Natural killer cell treated with Interleukin-12 subunit alpha and Interleukin-12 subunit beta and Interleukin-15 and Interleukin-18, amount 100 ng/mL, for 72 hours (primary cell): ENCODE results near the gene HCRTR1. TPM values are rescaled to one million over a fixed set of nuclear protein-coding genes. Genes with fewer than 3 reads are reported as not detected.

Experiments used
- ATAC-seq, 2 donors: fragments of 150-1000 bp; cut with Tn5 transposase in 1 of 2; sonication (Bioruptor Pico), chemical (Tn5 transposase) in 1 of 2; 2 replicates each; pipeline ENCODE4 v1.10.0; 2021
- DNase-seq: peaks from one replicate; pipeline ENCODE4 v3.0.0; 2022; ENCODE audit warnings: low spot score
- H3K27ac Mint-ChIP-seq, 2 donors: 1 replicate in 1 of 2; 2 replicates in 1 of 2; pipeline ENCODE4 v1.8.0; 2022; ENCODE audit warnings: mixed read lengths in 2 of 2, mild to moderate bottlenecking in 1 of 2, moderate library complexity in 1 of 2
- H3K27me3 Mint-ChIP-seq, 2 donors: 1 replicate in 1 of 2; 2 replicates in 1 of 2; pipeline ENCODE4 v1.8.0; 2022; ENCODE audit warnings: mixed read lengths in 2 of 2
- H3K36me3 Mint-ChIP-seq: one replicate; pipeline ENCODE4 v1.8.0; 2022; ENCODE audit warnings: mixed read lengths
- H3K4me1 Mint-ChIP-seq, 2 donors: 1 replicate in 1 of 2; 2 replicates in 1 of 2; pipeline ENCODE4 v1.8.0; 2022; ENCODE audit warnings: low read depth in 2 of 2, mixed read lengths in 2 of 2, mild to moderate bottlenecking in 1 of 2
- H3K4me3 Mint-ChIP-seq: one replicate; pipeline ENCODE4 v1.8.0; 2022; ENCODE audit warnings: mixed read lengths
- H3K9me3 Mint-ChIP-seq: 2 replicates; pipeline ENCODE4 v1.8.0; 2022; ENCODE audit warnings: mixed read lengths
- total RNA-seq, 2 donors: library from RNA; stranded (reverse); gene quantifications; one replicate each; pipeline ENCODE4 v1.2.3, GENCODE V29; 2022

Gene HCRTR1
- total RNA-seq, 2 donors from 2014 or later: not detected

DNA sequence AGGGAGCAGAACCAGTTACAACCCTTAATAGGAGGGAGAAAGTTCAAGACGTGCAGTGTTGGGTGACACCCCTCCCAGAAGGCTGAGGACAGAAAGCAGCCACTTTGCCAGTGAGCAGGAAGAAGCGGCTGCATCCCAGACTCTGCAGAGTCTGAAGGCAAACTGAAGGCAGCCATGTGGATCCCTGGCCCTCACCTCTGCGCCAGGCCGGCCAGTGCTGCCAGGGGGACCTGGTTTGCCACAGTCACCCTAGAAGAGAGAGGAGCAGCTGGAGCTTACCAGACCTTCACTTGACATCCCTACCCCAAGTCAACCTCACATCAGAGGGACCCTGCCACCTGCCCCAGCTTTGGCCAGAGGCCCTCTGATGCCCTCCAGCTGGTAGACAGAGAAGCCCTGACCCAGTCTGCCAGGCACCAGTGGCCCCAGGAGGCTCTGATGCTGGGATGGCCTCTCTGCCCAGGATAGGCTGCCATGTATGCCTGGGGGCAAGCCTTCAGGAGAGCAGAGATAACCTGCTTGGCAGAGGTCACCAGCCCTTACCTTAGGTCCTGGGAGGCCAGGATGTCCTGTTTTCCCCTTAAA lies 43.5 kb downstream of the HCRTR1 start:
- no peak overlapping the region for H3K4me3 Mint-ChIP-seq
- no peaks in the 10 kb centered on the region for H3K9me3 Mint-ChIP-seq
- peaks cover 0 to 7% of the 10 kb centered on the region in 2 donors for H3K4me1 Mint-ChIP-seq
- H3K27me3 Mint-ChIP-seq: peaks cover 0 to 9% of the 10 kb centered on the region in 2 donors
- no peaks in the 10 kb centered on the region for H3K36me3 Mint-ChIP-seq
- ATAC-seq: no peak
- no peak overlapping the region for H3K27ac Mint-ChIP-seq
- no peak for DNase-seq

DNA sequence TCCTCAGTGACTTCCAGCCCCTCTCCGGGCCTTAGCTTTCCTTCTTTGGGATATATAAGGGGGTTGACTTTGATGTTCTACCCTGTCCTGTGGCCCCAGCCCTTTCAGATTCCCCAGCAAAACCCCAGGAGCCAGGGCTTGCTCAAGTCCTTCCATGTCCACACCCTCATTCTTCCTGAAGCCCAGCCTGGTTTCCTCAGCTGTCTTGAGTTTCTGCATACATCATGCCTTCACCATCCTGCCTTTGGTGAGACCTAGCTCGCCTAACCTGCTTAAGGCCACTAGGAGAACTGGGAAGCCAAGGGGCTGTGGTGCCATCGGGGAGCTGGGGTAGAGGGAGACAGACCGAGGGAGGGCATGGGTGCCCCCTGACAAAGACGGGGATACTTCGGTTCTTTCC lies 44.4 kb downstream of the HCRTR1 start:
- no peaks in the 10 kb centered on the region for H3K9me3 Mint-ChIP-seq
- no peak overlapping the region for H3K27ac Mint-ChIP-seq
- ATAC-seq: no peak
- no peaks in the 10 kb centered on the region for H3K36me3 Mint-ChIP-seq
- peaks cover 0 to 10% of the 10 kb centered on the region in 2 donors for H3K4me1 Mint-ChIP-seq
- H3K4me3 Mint-ChIP-seq: no peak overlapping the region
- H3K27me3 Mint-ChIP-seq: peaks cover 0 to 9% of the 10 kb centered on the region in 2 donors
- DNase-seq: no peak

DNA sequence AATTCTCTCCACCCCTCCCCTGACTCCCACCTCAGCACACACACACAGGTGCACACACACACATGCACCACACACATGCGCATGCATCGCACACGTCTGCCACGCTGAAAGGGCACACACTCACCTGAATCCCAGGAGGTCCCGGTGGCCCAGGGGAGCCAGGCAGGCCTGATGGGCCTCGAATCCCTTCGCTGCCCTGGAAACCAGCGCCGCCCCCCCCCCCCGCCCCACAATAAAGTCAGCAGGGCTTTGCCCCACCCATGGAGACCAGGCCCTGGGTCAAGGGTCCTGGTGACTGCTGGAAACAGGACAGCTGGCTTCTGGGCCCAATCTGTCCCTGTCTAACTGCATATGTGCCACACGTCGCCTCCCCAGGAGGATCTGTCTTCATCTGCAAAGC lies 45.0 kb downstream of the HCRTR1 start:
- Mint-ChIP-seq H3K4me1 (peaks cover 0 to 10% of the 10 kb centered on the region in 2 donors), H3K4me3 (no peak overlapping the region), H3K9me3 (no peaks in the 10 kb centered on the region), H3K36me3 (no peaks in the 10 kb centered on the region), H3K27ac (no peak overlapping the region), H3K27me3 (peaks cover 0 to 9% of the 10 kb centered on the region in 2 donors)
- DNase-seq (no peak), ATAC-seq (no peak)

GRCh38 chr1:31663622-31664452 lies 46.3 kb downstream of the HCRTR1 start:
- peaks cover 0 to 7% of the 10 kb centered on the region in 2 donors for H3K27me3 Mint-ChIP-seq
- H3K4me3 Mint-ChIP-seq: no peak overlapping the region
- no peaks in the 10 kb centered on the region for H3K36me3 Mint-ChIP-seq
- H3K27ac Mint-ChIP-seq: no peak overlapping the region
- ATAC-seq (peak in 1 of 2 donors; percentile 46), DNase-seq (peak; percentile 65)
- H3K4me1 Mint-ChIP-seq: peaks cover 0 to 10% of the 10 kb centered on the region in 2 donors
- no peaks in the 10 kb centered on the region for H3K9me3 Mint-ChIP-seq

DNA sequence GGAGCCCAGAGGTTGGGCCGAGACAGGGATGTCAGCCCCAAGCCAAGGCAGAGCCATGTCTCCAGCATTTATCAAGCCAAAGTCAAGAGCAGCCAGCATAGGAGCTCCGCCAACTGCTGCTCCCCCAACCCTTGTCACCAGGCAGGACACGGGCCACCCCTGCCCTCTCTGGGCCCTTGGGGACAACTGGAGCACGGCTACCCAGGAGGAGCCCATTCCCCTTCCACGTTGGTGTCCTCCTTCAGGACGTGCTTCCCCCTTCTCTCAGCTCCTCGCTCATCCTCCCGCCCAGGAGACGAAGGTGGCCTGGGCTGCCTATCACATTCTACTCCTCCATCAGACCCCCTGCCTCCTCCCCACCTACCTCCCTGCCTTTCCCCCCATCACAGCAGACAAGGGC lies 47.0 kb downstream of the HCRTR1 start:
- H3K4me1 Mint-ChIP-seq: peaks cover 3 to 13% of the 10 kb centered on the region in 2 donors
- H3K9me3 Mint-ChIP-seq: no peaks in the 10 kb centered on the region
- DNase-seq: no peak
- no peaks in the 10 kb centered on the region for H3K36me3 Mint-ChIP-seq
- ATAC-seq: no peak
- H3K27me3 Mint-ChIP-seq: peaks cover 6 to 13% of the 10 kb centered on the region in 2 donors
- no peak overlapping the region for H3K27ac Mint-ChIP-seq
- no peak overlapping the region for H3K4me3 Mint-ChIP-seq

DNA sequence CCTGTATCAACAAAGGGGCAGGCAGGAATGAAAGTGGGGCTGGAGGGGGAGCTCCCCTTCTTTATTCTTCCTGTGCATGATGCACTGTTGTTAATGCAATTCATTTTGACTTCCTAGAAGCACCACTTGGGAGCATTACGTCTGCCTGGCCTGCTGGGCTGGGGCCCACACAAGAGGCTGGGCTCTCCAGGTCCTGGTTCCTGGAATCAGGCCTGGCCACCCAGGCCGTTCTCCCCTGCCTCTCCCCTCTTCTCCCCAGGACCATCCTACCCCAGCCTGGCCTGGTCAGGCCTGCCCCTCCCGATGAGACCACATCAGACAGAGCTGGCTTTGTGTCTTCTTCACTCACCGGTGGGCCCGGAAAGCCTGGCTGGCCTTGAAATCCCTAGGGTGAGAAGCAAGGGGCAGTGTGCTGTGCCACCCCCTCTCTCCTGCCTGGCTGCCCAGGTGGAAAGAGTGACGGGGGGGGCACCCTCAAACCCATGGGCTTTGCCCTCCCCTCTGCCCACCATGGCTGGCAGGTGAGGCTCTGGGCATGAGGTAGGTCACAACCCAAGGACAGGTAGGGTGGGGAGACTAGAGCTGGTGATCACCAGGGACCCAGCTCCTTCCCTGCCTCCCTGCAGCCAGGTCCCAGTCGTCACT lies 47.9 kb downstream of the HCRTR1 start:
- Mint-ChIP-seq H3K4me1 (peaks cover 12 to 19% of the 10 kb centered on the region in 2 donors), H3K9me3 (no peaks in the 10 kb centered on the region), H3K36me3 (no peaks in the 10 kb centered on the region), H3K27me3 (peaks cover 14 to 18% of the 10 kb centered on the region in 2 donors), H3K4me3 (no peak overlapping the region), H3K27ac (no peak overlapping the region)
- DNase-seq: no peak
- no peak for ATAC-seq

GRCh38 chr1:31666263-31666963 lies 48.9 kb downstream of the HCRTR1 start:
- no peak for DNase-seq
- Mint-ChIP-seq H3K27me3 (peaks cover 20 to 23% of the 10 kb centered on the region in 2 donors), H3K36me3 (no peaks in the 10 kb centered on the region), H3K9me3 (no peaks in the 10 kb centered on the region), H3K4me3 (no peak overlapping the region), H3K27ac (peak overlapping the region in 1 of 2 donors; percentile 41), H3K4me1 (peaks cover 13 to 22% of the 10 kb centered on the region in 2 donors)
- ATAC-seq: no peak

GRCh38 chr1:31667065-31667785 lies 49.7 kb downstream of the HCRTR1 start:
- Mint-ChIP-seq H3K27me3 (peaks cover 20 to 26% of the 10 kb centered on the region in 2 donors), H3K9me3 (no peaks in the 10 kb centered on the region), H3K4me1 (peaks cover 13 to 22% of the 10 kb centered on the region in 2 donors), H3K36me3 (no peaks in the 10 kb centered on the region), H3K27ac (peak overlapping the region in 1 of 2 donors; percentile 41), H3K4me3 (no peak overlapping the region)
- no peak for DNase-seq
- no peak for ATAC-seq

DNA sequence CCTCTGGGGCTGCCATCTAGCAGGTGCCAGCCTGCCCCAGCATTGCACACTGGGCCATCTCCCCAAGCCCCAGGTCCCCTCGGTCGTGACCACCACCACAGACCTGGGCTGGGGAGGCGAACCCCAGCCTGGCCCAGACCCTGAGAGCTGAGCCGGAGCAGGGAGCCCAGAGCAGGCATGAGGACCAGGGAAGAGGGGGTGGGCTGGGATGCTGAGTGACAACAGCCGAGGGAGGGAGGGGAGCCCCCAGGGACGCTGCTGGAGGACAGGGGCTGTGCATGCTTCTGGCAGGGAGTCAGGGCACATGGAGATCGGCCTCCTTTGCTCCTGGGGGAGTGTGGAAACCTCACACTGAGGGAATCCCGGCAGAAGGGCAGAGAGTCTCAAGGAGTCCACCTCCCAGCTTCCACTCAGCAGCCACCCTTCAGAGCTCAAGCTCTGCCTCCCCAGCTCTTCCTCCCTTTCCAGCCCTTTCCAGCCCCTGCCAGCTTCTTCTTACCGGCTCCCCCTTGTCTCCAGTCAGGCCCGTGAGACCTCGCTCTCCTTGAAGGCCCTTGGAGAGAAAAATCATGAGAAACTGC lies 50.9 kb downstream of the HCRTR1 start:
- DNase-seq: no peak
- ATAC-seq: no peak
- Mint-ChIP-seq H3K4me3 (no peak overlapping the region), H3K36me3 (no peaks in the 10 kb centered on the region), H3K4me1 (peaks cover 13 to 19% of the 10 kb centered on the region in 2 donors), H3K27ac (no peak overlapping the region), H3K9me3 (no peaks in the 10 kb centered on the region), H3K27me3 (peaks cover 20 to 23% of the 10 kb centered on the region in 2 donors)

DNA sequence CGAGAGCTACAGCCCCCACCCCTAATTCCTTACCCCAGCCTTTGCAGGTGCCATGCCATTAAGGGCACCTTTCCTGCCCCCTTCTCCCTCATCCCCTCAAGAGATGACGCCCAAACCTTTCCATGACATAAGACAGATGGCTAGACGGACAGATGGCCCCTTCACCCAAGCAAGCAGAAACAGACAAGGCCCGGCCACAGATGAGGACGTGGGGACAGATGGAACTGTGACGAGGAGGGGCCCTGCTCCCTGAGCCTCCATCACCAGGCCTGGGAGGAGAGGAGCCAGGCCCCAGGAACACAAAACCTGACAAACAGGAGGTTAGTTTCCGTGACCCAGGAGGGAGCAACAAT lies 51.9 kb downstream of the HCRTR1 start:
- no peak overlapping the region for H3K4me3 Mint-ChIP-seq
- peaks cover 13 to 16% of the 10 kb centered on the region in 2 donors for H3K4me1 Mint-ChIP-seq
- no peak for DNase-seq
- peaks cover 20 to 21% of the 10 kb centered on the region in 2 donors for H3K27me3 Mint-ChIP-seq
- H3K36me3 Mint-ChIP-seq: no peaks in the 10 kb centered on the region
- H3K27ac Mint-ChIP-seq: no peak overlapping the region
- no peaks in the 10 kb centered on the region for H3K9me3 Mint-ChIP-seq
- no peak for ATAC-seq

GRCh38 chr1:31669786-31670592 lies 52.5 kb downstream of the HCRTR1 start:
- Mint-ChIP-seq H3K9me3 (no peaks in the 10 kb centered on the region), H3K4me3 (peak overlapping the region; percentile 71), H3K27me3 (peaks cover 20 to 21% of the 10 kb centered on the region in 2 donors), H3K4me1 (peaks cover 13 to 16% of the 10 kb centered on the region in 2 donors), H3K36me3 (no peaks in the 10 kb centered on the region), H3K27ac (no peak overlapping the region)
- ATAC-seq (no peak), DNase-seq (no peak)

- Mint-ChIP-seq H3K4me3 (peak overlapping the region; percentile 71), H3K36me3 (no peaks in the 10 kb centered on the region), H3K27me3 (peaks cover 21 to 24% of the 10 kb centered on the region in 2 donors), H3K27ac (no peak overlapping the region), H3K9me3 (no peaks in the 10 kb centered on the region), H3K4me1 (peaks cover 13 to 16% of the 10 kb centered on the region in 2 donors)
- DNase-seq (no peak), ATAC-seq (no peak)
These were observed 53.1 kb downstream of the HCRTR1 start for GRCh38 chr1:31670593-31670964.
